RKO (cell line): ENCODE data around the gene ZNF527.
"Not testable (repeated sequence)": the region's sequence is repeated elsewhere in the genome, so short reads cannot be mapped to it uniquely, and the experiment has no call there.

Experiments used
- DNase-seq: peaks from one replicate; pipeline ENCODE4 v3.0.0-alpha.2; 2016; ENCODE audit warnings: low spot score

ZNF527 gene

DNA sequence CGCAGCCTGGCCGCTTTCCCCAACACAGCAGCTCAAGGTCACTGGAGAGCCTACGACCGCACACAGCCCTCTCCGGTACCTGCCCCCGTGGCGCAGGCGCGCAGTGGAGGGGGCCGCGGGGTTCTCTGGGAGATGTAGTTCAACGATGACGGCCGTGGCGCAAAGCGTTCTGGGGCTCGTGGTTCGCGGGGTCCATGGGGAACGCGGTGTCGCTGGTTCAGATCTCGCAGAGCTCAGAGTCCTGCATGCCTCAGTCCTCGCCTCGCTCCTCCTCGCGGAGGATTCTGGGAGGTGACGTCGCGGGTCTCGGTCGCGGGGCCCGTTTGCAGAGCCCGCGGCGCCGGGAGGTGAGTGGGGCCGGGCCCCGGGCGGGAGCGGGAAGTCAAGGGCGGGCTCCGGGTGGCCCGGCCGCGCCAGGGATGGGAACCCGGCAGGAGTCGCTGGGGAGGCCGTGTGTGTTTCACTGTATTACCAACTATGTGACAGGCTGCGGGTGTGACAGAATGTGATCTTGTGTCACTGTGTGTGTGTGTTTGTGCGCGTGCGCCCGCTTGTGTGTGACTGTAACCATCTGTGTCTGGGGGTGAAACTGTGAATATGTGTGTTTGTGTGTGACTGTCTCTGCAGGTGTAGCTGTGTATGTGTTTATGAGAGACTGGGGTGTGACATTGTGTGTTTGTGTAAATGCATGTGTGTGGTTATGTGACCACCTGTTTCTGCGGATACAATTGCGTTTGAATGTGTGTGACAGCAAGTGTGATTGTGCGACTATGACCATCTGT is at the start of gene ZNF527:
Gene ZNF527 (plus strand): TSS at position 220 of the 782 bp plus-strand sequence. CDS start 3,100 bp downstream, outside the sequence.
- DNase-seq: peak; percentile 97

DNA sequence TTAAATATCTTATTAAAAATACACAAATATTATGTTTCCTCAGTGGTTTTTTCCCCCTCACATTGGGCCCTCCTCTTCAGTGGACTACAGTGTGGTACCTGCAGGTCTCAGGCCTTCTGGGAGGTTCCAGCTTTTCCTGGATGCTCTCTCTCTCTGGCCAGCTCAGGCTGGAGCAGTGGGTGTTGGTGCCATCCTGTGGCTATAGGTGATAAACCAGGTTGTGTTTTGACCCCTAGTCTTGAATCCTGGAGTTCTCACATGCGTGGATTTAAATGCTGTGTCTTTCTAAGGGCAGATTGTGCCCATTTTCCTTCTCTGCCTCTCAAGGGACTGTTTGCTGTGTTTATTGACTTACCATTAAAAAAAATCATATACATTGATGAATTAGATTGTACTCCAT is 41.2 kb upstream of the ZNF527 start:
- DNase-seq: peak; percentile 35

DNA sequence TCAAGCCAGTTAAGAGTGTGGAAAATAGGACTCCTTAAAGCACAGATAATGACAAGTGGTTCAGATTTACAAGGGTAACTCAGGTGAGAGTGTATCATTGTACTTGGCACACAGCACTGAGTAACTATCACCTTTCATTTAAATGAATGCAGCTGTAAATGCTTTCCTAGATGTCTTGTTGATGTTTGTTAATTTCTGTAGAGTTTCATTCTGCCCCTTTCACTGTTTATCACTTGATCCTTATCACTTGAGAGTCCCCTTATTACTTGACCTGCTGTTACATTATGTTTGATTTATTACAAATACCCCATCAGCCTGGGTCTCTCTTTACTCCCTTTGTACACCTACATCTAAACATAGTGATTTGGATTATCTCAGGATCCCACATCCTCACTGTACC is 38.1 kb upstream of the ZNF527 start:
- no peak for DNase-seq

DNA sequence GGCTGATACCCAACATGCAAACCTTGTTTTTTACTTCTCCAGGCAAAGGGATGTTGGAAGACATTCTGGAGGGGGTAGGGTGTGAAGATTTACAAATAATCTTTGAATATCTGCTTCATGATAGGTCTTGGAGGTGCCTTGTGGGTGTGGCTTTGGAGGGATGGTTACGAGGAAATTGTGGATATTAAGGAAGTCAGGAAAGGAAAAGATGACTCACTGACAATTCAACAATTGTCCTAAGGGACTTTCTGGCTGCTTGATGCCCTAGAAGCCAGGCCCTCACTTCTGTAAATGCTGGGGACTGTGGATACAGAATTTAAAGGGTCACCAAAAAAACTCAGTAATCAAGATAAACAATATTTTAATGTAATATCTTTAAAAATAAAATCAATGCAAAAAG is 37.4 kb upstream of the ZNF527 start:
- no peak for DNase-seq

- no peak for DNase-seq
Observed at GRCh38 chr19:37334179-37335071, 36.5 kb upstream of the ZNF527 start.

DNA sequence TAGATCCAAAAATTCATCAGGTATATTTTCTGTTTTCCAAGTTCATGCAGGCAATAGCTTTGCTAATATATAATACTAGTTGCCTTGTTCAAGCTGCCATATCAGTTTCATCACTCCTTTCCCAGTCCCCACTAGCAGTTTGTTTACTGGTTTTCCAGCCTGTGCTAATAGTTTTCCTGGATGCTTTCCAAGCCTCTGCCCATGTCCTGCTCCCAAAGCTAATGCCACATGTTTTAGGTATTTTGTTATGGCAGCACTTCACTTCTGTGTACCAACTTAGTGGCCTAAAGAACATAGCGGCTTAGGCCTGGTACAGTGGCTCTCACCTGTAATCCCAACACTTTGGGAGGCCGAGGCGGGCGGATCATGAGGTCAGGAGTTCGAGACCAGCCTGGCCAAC is 28.1 kb upstream of the ZNF527 start:
- DNase-seq: no peak

GRCh38 chr19:37346091-37346490 is 24.8 kb upstream of the ZNF527 start:
- no peak for DNase-seq

DNA sequence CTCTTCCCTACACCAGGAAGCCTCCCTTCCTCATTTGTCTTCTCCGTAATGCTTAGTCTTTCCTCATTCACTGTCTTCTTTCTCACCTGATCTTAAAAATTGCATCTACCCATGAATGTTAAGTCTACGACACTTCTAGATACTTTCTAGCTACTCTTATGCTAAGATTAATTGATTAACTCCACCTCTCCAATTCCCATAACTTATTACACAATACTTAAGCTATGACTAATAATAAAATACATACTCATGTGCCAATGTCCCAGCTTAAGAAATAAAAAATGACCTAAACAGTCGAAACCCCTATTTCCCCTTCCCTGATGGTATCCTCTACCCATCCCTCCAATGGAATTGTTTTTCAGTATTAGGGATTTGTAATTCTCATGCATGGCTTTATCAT is 22.8 kb upstream of the ZNF527 start:
- DNase-seq: no peak

GRCh38 chr19:37353968-37354367 is 16.9 kb upstream of the ZNF527 start:
- no peak for DNase-seq

- no peak for DNase-seq
Observed at GRCh38 chr19:37355901-37356300, 15.0 kb upstream of the ZNF527 start.

DNA sequence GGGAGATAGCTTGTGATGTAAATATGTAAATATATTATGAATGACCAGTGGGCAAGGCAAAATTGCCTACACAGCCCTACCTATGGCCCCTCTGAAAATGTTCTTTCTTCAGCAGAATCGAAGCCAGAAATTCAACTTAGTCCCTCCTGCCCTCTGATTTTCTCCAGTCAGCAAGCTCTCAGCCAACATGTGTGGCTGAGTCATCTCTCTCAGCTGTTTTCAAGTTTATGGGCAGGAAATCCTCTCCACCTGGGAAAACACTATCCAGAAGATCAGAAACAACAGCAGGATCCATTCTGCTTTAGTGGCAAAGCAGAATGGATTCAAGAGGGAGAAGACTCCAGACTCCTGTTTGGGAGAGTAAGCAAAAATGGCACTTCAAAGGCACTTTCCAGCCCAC is 8.9 kb upstream of the ZNF527 start:
- no peak for DNase-seq

DNA sequence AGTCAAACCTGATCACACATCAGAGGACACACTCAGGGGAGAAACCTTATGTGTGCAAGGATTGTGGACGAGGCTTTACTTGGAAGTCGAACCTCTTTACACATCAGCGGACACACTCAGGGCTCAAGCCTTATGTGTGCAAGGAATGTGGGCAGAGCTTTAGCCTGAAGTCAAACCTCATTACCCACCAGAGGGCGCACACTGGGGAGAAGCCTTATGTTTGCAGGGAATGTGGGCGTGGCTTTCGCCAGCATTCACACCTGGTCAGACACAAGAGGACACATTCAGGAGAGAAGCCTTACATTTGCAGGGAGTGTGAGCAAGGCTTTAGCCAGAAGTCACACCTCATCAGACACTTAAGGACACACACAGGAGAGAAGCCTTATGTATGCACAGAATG is 8.2 kb upstream of the ZNF527 start:
- DNase-seq: no peak

DNA sequence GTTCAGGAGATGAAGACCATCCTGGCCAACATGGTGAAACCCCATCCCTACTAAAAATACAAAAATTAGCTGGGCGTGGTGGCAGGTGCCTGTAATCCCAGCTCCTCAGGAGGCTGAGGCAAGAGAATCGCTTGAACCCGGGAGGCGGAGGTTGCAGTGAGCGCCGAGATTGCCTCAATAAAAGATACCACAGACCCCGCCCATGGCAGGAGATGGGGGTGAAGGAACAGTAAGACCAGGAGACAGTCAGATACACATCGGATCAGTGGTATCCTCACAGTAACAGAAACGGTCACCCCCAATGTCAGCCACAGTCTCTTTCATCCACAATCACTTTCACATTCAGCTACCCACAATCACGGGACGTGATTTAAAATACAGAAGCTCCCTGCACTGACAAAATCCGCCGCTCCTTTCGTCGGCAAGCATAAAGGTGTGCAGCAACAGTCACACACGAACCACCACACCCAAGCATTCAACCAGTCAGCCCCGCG is 466 bp upstream of the ZNF527 start:
- not testable (repeated sequence) for DNase-seq

DNA sequence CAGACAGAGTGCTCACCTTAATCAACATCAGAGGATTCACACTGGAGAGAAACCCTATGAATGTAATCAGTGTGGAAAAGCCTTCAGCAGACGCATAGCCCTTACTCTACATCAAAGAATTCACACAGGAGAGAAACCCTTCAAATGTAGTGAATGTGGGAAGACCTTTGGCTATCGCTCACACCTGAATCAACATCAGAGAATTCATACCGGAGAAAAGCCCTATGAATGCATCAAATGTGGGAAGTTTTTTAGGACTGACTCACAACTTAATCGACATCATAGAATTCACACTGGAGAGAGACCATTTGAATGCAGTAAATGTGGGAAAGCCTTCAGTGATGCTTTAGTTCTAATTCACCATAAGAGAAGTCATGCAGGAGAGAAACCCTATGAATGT is 18.3 kb downstream of the ZNF527 start:
- peak; percentile 44 for DNase-seq

DNA sequence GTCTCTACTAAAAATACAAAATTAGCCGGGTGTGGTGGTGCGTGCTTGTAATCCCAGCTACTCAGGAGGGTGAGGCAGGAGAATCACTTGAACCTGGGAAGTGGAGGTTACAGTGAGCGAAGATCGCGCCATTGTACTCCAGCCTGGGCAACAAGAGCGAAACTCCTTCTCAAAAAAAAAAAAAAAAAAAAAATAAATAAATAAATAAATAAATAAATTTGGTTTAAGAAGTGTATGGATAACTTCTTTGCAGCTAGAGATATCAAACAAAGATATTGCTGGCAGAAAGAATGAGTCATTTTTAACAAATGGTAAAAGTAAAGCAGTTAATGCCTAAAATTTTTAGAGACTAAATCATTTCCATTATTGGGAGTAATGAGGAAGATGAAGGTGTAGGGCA is 20.5 kb downstream of the ZNF527 start:
- DNase-seq: not testable (repeated sequence)

GRCh38 chr19:37401078-37401477 is 30.2 kb downstream of the ZNF527 start:
- no peak for DNase-seq

DNA sequence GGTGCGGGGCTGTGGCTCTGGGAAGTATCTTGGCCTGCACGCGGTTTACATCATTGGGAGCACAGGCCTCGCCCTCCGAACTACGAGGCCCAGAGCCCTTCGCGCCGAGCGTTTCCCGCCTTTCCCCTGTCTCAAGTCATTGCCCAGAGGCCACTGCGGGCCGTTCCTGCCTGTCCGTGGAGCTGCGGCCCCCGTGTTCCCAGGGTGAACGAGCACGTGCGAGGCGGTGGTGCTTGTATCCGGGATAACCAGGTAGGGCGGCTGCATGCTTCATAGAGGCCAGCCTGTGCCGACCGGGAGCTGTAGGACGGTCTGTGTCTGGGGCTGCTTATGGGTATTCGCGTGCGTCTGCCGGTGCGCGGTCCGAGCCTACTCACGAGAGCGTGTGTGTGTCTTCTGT is 32.5 kb downstream of the ZNF527 start:
- DNase-seq: no peak

DNA sequence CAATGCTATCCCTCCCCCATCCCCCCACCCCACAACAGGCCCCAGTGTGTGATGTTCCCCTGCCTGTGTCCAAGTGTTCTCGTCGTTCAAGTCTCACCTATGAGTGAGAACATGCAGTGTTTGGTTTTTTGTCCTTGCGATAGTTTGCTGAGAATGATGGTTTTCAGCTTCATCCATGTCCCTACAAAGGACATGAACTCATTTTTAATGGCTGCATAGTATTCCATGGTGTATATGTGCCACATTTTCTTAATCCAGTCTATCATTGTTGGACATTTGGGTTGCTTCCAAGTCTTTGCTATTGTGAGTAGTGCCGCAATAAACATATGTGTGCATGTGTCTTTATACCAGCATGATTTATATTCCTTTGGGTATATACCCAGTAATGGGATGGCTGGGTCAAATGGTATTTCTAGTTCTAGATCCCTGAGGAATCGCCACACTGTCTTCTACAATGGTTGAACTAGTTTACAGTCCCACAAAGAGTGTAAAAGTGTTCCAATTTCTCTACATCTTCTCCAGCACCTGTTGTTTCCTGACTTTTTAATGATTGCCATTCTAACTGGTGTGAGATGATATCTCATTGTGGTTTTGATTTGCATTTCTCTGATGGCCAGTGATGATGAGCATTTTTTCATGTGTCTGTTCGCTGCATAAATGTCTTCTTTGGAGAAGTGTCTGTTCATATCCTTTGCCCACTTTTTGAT is 35.4 kb downstream of the ZNF527 start:
- DNase-seq: not testable (repeated sequence)

DNA sequence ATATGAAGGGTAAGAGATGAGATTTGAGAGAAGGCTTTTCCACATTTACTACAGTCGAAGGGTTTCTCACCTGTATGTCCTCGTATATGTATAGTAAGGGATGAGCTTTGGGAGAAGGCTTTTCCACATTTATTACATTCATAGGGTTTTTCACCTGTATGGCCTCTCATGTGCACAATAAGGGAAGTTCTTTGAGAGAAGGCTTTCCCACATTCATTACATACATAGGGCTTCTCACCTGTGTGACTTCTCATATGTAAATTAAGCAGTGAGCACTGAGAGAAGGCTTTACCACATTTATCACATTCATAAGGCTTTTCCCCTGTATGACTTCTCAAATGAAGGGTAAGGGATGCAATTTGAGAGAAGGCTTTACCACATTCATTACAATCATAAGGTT is 41.8 kb downstream of the ZNF527 start:
- DNase-seq: no peak

- no peak for DNase-seq
Observed at GRCh38 chr19:37413313-37414084, 42.6 kb downstream of the ZNF527 start.
